ENCODE data around the gene HHAT.

DNA sequence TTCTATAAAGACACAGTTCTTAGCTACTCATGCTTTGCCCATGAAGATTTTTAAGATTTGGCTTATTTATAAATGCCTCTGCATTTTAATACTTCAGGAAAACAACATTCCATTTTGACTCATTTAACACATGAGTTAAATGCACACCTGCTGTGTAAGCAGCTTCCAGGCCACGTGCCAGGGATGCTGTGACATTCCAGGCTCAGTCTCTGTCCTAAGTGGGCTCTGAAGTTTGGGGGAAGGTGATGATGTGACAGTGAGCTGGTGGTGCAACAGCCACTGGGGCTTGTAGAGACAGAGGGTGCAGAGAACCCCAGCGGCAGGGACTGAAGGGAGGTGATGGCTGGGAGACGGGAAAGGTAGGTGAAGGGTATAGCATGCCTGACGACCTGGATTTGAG, 40.7 kb downstream of the HHAT start:
- no peak for TF ChIP-seq EZH2phosphoT487 (IDR thresholded peaks at IDR 0.05; ENCODE audit: insufficient read depth, low read depth)
- TF ChIP-seq EZH2 (IDR thresholded peaks at IDR 0.05; ENCODE audit: insufficient read depth, poor library complexity, severe bottlenecking), result no peak

Measured in GM23248 (cell line).